Fibroblast of upper back skin (primary cell): ENCODE data around the gene AMD1.

ENCODE experiments used
- DNase-seq: peaks from one replicate; pipeline ENCODE4 v3.0.0-alpha.2; 2013

The AMD1 gene

GRCh38 chr6:110939429-110940200 is 65.0 kb downstream of the AMD1 start:
- no peak for DNase-seq

- peak; percentile 72 for DNase-seq
Observed at GRCh38 chr6:110944681-110945151, 70.1 kb downstream of the AMD1 start.
